ENCODE measurements around the gene MARK3.

The MARK3 gene

DNA sequence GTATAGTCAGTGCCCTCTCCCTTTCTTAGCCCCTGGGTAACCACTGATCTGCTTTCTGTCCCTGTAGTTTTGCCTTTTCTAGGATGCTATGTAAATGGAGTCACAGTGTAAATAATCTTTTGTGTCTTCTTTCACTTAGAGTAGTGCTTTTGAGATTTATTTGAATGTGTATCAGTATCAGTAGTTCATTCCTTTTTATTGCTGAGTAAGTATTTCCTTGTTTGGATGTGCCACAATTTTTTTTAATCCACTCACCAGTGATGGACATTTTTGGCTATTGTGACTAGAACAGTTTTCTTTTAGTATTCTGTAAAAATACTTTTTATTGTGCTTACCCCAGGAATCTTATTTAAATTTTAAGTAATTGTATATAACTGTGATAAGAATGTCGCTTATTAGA lies 3.4 kb downstream of the MARK3 start:
- Histone ChIP-seq H2AFZ (ENCODE audit: low read depth, low read length) (no peak overlapping the region), H3K9me3 (ENCODE audit: insufficient read depth, low read length, severe bottlenecking) (no peaks in the 10 kb centered on the region), H3K4me2 (ENCODE audit: insufficient read depth, low read length) (peak overlapping the region; percentile 96), H3K27me3 (ENCODE audit: insufficient read depth, low read length, poor library complexity) (no peaks in the 10 kb centered on the region), H3K27ac (ENCODE audit: low read length) (no peak overlapping the region), H3K9ac (ENCODE audit: low read depth, low read length) (0 out of 2 replicates have a peak overlapping the region, but pooled peaks have one; percentile 12), H4K20me1 (ENCODE audit: insufficient read depth, low read length) (peaks cover 54% of the 10 kb centered on the region), H3K4me3 (ENCODE audit: low read depth in 1 of 2, low read length in 2 of 2) (peak overlapping the region in 1 of 2 experiments; percentile 99; a peak in 1 of 4 replicates), H3K4me1 (ENCODE audit: insufficient read depth, low read length) (peaks cover 48% of the 10 kb centered on the region), H3K36me3 (ENCODE audit: insufficient read depth, low read length) (no peaks in the 10 kb centered on the region; the same call in 1 of the 2 replicates), H3K79me2 (ENCODE audit: insufficient read depth, low read length) (peaks cover 90% of the 10 kb centered on the region)
- DNase-seq: no peak
- TF ChIP-seq, protein P1, sequence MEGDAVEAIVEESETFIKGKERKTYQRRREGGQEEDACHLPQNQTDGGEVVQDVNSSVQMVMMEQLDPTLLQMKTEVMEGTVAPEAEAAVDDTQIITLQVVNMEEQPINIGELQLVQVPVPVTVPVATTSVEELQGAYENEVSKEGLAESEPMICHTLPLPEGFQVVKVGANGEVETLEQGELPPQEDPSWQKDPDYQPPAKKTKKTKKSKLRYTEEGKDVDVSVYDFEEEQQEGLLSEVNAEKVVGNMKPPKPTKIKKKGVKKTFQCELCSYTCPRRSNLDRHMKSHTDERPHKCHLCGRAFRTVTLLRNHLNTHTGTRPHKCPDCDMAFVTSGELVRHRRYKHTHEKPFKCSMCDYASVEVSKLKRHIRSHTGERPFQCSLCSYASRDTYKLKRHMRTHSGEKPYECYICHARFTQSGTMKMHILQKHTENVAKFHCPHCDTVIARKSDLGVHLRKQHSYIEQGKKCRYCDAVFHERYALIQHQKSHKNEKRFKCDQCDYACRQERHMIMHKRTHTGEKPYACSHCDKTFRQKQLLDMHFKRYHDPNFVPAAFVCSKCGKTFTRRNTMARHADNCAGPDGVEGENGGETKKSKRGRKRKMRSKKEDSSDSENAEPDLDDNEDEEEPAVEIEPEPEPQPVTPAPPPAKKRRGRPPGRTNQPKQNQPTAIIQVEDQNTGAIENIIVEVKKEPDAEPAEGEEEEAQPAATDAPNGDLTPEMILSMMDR (IDR thresholded peaks at IDR 0.05; ENCODE audit: borderline replicate concordance, extremely low read depth, low read length, poor library complexity, severe bottlenecking): no peak
- no peak for TF ChIP-seq EZH2 (IDR thresholded peaks at IDR 0.05; ENCODE audit: borderline replicate concordance, low read depth, low read length, severe bottlenecking)
- ATAC-seq (ENCODE audit: insufficient read depth, low read depth): no peak

DNA sequence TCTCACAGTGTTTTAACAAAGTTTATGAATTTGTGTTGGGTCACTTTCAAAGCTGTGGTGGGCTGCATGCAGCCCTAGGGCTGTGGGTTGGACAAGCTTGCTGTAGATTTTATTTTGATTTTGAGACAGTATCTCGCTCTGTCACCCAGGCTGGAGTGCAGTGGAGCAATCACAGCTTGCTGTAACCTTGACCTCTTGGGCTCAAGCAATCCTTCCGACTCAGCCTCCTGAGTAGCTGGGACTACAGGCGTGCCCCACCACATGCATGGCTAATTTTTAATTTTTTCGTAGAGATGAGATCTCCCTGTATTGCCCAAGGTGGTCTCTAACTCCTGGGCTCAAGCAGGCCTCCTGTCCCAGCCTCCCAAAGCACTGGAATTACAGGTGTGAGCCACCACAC lies 5.4 kb downstream of the MARK3 start:
- TF ChIP-seq EZH2 (IDR thresholded peaks at IDR 0.05; ENCODE audit: borderline replicate concordance, low read depth, low read length, severe bottlenecking): no peak
- TF ChIP-seq, protein P1 (IDR thresholded peaks at IDR 0.05; ENCODE audit: borderline replicate concordance, extremely low read depth, low read length, poor library complexity, severe bottlenecking): no peak

DNA sequence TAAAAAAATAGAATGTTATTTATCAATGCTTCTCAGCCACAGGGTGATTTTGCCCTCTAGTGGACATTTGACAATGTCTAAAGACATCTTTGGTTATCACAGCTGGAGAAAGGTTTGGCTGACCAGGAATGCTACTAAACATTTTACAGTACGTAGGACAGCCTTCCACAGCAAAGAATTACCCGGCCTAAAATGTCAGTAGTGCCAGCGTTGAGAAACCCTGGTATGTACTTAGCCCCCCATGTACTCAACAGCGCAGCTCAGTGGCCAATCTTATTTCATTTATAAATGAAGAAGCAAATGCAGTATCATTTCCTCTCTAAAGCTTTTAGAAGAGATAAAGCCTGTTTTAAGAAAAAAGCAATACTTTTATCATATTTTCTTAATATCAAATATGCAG lies 5.8 kb downstream of the MARK3 start:
- Histone ChIP-seq H3K79me2 (ENCODE audit: insufficient read depth, low read length) (peaks cover 98% of the 10 kb centered on the region), H3K36me3 (ENCODE audit: insufficient read depth, low read length) (no peaks in the 10 kb centered on the region; the same call in 1 of the 2 replicates), H3K4me3 (ENCODE audit: low read depth in 1 of 2, low read length in 2 of 2) (no peak overlapping the region), H2AFZ (ENCODE audit: low read depth, low read length) (no peak overlapping the region), H3K9ac (ENCODE audit: low read depth, low read length) (no peak overlapping the region), H4K20me1 (ENCODE audit: insufficient read depth, low read length) (peaks cover 72% of the 10 kb centered on the region), H3K27me3 (ENCODE audit: insufficient read depth, low read length, poor library complexity) (no peaks in the 10 kb centered on the region), H3K4me2 (ENCODE audit: insufficient read depth, low read length) (no peak overlapping the region), H3K9me3 (ENCODE audit: insufficient read depth, low read length, severe bottlenecking) (no peaks in the 10 kb centered on the region), H3K4me1 (ENCODE audit: insufficient read depth, low read length) (peaks cover 41% of the 10 kb centered on the region), H3K27ac (ENCODE audit: low read length) (no peak overlapping the region)
- no peak for TF ChIP-seq EZH2 (IDR thresholded peaks at IDR 0.05; ENCODE audit: borderline replicate concordance, low read depth, low read length, severe bottlenecking)
- TF ChIP-seq, protein P1 (IDR thresholded peaks at IDR 0.05; ENCODE audit: borderline replicate concordance, extremely low read depth, low read length, poor library complexity, severe bottlenecking): peak; percentile 76
- ATAC-seq (ENCODE audit: insufficient read depth, low read depth) (peak; percentile 67), DNase-seq (peak; percentile 45)

More for the DNA sequence above, 5.4 kb downstream of the MARK3 start:
- Histone ChIP-seq H3K27ac (ENCODE audit: low read length) (no peak overlapping the region), H3K9ac (ENCODE audit: low read depth, low read length) (no peak overlapping the region), H3K4me2 (ENCODE audit: insufficient read depth, low read length) (peak overlapping the region; percentile 3; the same call in 1 of the 2 replicates), H3K79me2 (ENCODE audit: insufficient read depth, low read length) (peaks cover 98% of the 10 kb centered on the region), H3K4me3 (ENCODE audit: low read depth in 1 of 2, low read length in 2 of 2) (no peak overlapping the region), H4K20me1 (ENCODE audit: insufficient read depth, low read length) (peaks cover 71% of the 10 kb centered on the region), H3K4me1 (ENCODE audit: insufficient read depth, low read length) (peaks cover 41% of the 10 kb centered on the region), H3K27me3 (ENCODE audit: insufficient read depth, low read length, poor library complexity) (no peaks in the 10 kb centered on the region), H3K9me3 (ENCODE audit: insufficient read depth, low read length, severe bottlenecking) (no peaks in the 10 kb centered on the region), H2AFZ (ENCODE audit: low read depth, low read length) (no peak overlapping the region), H3K36me3 (ENCODE audit: insufficient read depth, low read length) (no peaks in the 10 kb centered on the region; the same call in 1 of the 2 replicates)
- DNase-seq (no peak), ATAC-seq (ENCODE audit: insufficient read depth, low read depth) (no peak)

All from DND-41 (cell line).